HG02870 (cell line): ENCODE measurements around the gene FERMT2.

Source experiments
- ATAC-seq: cut with Tn5 transposase; IDR thresholded peaks from one replicate; pipeline ENCODE4 v1.9.1; 2021; ENCODE audit warnings: mild to moderate bottlenecking, moderate library complexity; ENCODE audit not compliant: unreplicated experiment

FERMT2 gene

DNA sequence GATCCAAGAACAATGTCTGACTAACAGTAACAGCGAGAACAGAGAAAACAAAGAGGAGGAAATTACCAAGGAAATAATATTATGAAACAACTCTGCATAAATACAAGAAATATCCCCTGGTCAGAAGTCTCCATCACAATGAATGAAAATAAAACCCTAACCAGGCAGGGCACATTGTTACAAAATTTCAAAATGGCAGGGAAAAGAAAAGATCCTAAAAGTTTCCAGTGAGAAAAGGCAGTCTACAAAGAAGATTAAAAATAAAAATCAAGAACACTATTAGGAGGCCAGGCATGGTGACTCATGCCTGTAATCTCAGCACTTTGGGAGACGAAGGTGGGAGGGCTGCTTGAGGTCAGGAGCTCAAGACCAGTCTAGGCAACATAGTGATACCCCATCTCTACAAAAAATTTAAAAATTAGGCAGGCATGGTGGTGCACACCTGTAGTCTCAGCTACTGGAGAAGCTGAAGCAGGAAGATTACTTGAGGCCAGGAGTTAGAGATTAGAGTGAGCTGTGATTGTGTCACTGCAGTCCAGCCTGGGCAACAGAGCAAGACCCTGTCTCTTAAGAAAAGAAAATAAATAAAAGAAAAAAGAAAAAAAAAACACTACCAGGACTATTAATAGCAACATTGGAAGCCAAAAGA, 47.8 kb downstream of the FERMT2 start:
- no peak for ATAC-seq

DNA sequence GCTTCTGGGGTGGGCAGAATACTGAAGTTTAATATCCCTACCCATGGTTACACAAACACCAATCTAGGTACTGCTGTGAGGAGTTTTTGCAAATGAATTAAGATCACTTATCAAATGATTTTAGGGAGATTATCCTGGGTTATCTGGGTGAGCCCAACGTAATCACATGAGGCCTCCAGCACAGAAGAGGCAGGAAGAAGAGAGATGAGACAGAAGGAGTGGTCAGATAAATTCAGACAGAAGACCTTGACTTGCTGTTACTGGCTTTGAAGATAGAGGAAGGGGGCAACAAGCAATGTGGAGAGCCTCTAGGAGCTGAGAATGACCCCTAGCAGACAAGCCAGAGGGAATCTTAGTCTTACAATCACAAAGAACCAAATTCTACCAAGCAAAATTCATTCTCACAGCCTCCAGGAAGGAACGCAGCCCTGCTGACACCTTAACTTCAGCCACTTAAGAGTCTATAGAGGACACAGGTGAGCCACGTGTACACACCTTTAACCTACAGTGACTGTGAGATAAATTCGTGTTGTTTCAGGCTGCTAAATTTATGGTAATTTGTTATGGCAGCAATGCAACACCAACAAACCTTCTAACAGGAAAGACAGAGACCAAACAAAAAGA, 49.4 kb downstream of the FERMT2 start:
- ATAC-seq = no peak

DNA sequence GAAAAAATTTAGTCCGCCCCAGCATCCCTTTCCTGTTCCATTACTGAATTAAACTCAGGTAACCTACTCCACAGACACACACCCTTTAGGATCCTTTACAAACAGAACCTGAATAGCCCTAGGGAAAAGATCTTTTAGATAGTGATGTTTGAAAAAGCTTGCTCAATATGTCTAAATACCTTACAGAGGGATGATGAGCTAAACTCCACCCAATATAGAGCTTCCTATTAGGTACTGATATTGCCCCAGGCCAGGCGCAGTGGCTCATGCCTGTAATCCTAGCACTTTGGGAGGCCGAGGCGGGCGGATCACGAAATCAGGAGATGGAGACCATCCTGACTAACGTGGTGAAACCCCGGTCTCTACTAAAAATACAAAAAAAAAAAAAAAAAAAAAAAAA, 50.1 kb downstream of the FERMT2 start:
- no peak for ATAC-seq

DNA sequence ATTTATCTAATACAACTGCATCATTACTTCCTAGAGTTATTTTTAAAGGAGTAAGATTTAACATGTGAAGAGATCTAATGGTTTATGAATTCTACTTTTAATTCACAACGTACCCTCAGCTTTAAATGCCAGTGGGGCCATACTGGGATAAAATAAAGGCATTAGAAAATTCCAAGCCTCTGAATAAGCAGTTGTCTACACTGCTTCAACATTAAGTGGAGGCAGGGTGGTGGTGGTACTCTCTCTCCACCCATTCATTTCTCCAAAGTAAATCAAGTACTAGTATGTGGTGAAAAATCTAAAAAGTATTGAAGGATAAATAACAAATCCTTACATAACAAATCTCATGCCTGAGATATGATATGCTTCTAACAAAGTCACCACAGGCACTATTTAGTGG, 52.4 kb downstream of the FERMT2 start:
- no peak for ATAC-seq

DNA sequence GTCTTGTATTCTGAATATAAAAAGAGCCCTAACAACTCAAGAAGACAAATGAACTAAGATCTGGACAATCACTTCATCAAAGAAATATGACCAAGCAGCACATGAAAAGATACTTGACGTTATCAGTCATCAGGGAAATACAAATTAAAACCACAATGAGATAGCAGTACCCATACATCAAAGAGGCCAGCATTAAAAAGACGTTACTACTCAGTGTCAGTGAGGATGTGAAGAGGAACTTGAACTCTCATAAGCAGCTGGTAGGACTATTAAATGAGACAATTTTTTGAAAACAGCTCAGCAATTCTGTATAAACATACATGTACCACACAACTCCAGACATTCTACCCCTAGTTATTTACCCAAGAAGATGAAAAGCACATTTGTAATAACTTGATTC, 55.9 kb downstream of the FERMT2 start:
- no peak for ATAC-seq

DNA sequence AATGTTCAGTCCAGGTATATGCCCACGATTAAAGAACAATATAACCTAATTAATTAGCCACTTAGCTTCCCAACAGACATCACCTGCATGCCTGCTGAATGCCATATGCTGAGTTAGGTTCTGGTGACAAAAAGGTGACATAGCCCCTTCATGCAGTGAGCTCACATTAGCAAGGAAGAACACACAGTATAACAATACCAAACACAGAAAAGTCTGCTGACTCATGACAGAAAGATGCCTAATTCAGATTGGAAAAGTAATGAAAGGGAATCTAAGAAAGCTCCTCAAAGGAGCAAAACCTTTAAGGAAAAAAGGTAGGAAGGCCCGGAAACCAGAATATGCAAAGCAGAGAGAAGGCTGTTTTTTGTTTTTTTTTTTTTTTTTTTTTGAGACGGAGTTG, 59.0 kb downstream of the FERMT2 start:
- no peak for ATAC-seq

DNA sequence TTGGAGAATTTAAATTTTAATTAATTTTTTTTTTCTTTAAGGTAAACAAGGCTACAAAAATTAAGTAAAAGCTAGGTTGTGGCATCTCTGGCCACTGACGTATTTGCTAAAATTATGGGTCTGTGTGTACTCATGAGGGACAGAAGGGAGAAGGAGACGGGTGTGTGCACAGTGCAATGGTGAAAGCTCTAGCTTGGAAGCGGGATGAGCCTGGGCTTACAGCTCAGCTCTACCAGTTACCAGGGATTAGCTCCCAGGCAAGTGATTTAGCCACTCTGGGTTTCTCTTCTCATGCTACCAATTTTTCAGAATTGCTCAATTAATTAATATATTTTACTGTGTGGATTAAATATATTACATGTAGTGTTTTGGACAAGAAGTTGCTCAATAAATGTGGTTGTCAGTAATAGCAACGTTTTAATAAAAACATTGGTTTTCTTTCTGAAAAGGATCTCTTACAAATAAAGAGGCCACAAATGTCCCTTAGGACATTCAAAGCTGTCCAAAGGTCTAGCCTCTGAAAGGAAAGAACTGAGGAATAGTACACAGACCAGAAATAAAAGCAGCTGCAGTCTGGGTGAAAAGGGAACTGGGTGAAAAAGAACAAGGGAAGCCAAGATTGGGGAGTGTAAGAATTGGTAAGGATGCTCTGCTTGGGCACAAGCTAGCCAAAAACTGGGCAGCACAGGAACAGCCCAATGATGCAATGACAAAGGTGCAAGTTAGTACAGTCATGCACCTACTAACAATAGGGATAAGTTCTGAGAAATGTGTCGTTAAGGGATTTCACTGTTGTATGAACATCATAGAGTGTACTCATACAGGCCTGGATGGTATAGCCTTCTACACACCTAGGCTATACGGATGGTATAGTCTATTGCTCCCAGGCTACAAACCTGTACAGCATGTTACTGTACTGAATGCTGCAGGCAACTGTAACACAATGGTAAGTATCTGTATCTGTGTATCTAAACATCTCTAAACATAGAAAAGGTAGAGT, 61.7 kb downstream of the FERMT2 start:
- no peak for ATAC-seq

DNA sequence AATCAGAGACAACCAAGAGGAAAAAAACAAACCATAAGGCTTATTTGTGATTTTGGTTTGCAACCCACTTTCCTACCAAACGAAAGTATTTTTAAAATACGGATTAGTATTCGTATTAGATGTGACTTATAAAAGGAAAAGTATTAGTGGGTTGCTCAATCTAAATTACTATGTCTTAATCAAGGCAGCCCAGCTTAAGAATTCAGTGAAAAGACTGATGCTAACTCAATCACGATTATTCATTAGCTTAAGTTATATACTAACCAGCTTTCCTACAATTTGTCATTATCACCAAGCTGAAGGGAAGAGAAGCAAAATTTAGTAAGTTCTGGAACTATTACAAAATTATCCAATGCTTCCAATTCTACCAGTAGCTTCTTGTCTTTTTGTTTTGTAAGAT, 62.7 kb downstream of the FERMT2 start:
- no peak for ATAC-seq

DNA sequence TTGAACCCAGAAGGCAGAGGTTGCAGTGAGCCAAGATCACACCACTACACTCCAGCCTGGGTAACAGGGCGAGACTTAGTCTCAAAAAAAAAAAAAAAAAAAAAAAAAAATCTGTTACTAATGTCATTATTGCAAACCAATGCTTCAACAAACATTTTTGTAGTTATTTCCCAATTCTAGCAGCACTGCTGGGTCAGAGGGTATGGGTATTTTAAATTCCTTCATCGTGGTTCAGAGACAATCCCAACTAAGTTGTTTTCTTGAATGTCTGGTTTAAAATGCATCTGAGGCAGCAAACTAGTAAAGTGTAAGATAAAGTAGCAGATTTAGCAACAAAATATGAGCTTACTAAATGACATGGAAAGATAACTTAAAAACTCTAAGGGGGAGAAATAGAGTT, 65.6 kb downstream of the FERMT2 start:
- ATAC-seq = no peak

DNA sequence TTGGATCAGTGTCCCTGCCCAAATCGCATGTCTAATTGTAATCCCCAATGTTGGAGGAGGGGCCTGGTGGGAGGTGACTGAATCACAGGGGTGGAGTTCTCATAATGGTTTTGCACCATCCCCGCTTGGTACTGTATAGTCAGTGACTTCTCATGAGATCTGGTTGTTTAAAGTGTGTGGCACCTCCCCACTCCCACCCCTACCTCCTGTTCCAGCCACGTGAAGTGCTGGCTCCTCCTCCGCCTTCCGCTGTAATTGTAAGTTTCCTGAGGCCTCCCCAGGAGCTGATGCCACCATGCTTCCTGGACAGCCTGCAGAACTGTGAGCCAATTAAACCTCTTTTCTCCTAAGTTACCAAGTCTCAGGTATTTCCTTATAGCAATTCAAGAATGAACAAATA, 67.2 kb downstream of the FERMT2 start:
- no peak for ATAC-seq

DNA sequence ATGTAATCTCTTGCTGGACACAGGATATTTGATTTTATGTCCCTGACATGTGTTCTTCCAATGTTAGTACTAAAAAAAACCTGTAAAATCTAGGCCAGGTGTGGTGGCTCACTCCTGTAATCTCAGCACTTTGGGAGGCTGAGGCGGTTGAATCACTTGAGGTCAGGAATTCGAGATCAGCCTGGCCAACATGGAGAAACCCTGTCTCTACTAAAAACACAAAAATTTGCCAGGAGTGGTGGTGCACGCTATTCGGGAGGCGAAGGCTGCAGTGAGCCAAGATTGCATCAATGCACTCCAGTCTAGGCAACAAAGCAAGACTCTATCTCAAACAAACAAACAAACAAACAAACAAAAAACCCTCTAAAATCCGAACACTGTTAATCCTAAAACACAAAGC, 68.0 kb downstream of the FERMT2 start:
- ATAC-seq = no peak

DNA sequence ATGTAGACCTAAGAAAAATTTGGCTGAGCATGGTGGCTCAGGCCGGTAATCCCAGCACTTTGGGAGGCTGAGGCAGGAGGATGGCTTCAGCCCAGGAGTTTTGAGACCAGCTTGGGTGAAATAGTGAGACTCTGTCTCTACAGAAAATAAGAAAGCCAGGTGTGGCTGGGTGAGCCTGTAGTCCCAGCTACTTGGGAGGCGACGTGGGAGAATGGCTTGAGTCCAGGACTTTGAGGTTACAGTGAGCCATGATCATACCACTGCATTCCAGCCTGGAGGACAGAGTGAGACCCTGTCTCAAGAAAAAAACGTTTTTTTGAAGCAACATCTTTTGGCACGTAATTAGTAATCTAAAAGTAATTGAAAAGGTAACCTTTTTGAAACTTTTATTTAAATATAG, 70.9 kb downstream of the FERMT2 start:
- no peak for ATAC-seq

DNA sequence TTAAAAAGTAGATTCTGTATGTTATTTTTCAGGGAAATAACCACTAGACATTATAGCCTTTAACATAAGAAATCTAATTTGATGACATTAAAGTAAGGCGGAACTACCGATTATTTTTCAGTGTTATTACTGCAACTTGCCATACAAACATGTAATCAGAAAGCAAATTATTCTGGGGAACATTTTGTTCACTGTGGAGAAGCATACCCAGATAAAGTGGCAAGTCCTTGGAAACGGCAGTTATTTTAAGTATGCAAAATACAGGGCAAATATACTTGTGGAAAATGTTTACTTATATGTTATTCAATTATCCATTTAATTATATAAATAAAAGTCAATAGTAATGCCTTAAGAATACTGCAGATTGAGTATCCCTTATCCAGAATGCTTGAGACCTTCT, 71.9 kb downstream of the FERMT2 start:
- no peak for ATAC-seq

DNA sequence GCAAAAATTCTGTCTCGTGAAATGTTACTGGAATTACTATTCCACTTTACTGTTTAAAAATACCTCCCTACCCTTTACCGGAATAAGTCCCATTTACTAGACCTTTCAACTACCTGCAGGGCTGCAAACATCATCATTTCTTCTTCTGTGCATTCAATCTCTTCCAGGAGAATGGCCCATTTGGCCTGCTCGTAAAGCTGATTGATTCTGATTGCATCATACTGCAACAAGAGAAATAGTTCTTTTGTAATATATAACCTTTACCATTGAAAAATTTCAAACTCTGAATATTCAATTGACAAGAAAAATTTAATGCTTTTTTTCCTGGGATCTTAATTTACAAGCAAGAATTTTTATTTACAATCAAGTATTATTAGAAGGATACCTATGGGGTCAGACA, 72.4 kb downstream of the FERMT2 start:
- ATAC-seq = no peak

DNA sequence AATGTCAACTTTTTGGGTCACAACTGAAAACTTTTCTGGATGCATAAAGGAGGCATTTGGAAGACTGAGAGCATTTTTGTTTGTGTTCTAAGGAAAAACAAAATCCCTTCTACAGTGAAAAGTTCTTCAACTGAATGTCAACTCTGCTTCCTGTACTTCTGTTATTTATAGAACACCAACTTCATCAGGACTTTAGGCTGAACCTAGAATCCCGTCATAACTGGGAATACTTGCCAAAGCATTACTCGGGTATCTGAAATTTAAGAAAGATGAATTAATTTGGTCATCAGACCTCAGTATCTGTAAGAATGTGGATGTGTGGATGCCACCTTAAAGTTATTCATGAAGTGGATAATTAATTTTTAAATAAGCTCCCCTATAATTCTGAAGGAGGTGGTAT, 73.2 kb downstream of the FERMT2 start:
- ATAC-seq = no peak

DNA sequence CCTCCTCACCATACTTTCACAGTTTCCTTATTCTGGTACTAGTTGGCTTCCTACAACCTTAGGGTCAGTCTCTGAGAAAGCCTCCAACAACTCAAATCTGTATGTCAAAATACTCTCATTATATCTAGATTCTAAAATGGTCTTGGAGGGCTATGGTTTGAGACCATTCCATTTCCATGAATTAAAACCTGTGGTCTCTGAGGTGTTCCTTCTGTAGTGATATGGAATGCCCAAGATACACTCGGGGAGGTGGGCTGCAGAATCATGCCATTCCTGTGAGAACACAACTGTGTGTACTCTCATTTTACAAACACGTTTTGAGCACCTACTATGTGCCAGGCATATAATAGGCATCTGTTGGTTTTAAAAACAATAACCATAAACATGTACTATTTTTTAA, 74.0 kb downstream of the FERMT2 start:
- no peak for ATAC-seq

DNA sequence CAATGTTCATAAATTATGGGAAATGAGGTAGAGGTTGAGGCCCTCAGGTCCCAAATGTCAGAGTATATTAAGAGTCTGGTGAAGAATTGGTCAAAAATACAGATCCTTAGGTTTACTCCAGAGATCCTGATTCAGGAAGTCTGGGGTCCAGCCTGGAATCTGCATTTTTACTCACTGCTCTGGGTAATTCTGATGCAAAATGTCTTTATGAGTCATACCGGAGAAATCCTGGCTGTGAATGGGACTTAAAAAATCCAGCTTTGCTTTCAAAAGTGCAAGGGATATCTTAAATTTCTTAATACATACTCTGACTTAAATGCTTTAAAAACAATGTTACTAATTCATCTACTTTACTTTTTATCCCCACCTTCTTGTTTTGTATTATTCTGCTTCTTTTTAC, 74.5 kb downstream of the FERMT2 start:
- ATAC-seq = no peak

DNA sequence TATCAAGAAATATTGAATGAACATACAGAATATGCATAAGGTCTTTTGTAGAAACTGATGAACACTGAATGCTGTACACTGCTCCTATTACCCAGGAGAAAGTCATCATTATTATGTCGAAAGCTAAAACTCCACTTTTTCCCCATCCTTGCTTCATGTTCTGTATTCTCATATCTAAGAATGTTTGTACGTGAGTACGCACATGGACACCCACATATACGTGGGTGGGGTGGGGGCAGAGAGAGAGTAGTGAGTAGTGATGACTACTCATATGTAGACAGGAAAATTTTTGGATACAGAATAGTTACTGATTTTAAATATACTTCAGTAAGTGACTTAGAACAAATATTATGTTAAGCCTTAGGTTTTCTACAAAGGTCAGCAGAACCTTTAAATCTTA, 75.1 kb downstream of the FERMT2 start:
- no peak for ATAC-seq

DNA sequence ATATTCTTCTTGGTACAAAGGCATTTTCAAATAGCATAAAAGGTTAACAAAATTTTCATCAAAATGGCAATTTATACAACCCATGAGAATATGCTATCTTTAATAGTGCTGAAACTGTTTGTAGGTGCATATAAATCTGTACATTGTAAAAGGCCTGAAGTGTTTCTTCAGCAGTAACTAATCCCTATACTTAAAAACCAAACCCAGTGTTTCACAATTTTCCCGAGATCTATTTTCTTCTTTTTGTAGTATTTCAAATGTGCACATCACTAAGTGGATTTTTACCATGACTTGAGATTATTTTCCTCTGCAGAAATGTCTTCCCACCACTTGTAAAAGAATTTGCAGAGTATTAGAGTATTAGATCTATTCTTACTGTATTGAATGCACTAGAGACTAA, 76.5 kb downstream of the FERMT2 start:
- no peak for ATAC-seq

DNA sequence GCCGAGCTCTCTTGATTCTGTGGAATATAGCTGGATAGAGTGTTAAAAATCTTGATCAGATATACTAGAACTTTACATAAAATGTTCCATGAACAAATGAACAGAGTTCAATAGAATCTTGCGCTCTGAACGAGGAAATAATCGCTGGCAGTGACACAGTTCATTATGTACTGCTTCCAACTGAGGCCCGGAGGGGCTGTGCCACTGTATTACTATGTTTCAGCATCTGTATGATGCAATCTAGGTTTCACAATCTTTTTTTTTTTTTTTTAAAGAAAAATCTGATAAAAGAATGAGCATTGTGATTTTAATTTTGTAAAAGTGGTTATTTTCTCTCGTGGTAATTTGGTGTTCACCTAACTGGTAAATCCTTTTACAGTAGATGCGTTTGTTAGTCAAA, 77.2 kb downstream of the FERMT2 start:
- no peak for ATAC-seq

DNA sequence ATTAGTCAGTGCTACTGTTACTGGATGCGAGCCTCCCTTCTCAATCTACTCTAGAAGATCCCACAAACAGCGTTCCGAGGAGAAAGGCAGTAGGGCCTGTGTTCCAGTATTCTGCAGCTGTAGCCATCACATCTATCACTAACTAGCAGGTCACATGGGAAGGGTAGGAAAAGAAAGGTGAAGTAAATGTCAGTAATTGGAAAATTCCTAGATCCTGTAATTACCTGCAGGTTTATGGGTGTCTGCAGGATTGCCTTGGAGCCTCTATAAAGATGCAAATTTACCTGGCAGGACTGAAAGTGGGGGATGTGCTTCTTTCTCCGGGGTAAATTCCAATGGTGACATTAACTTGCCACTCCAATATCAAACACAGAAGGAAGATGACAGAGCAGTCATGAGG, 77.8 kb downstream of the FERMT2 start:
- no peak for ATAC-seq

DNA sequence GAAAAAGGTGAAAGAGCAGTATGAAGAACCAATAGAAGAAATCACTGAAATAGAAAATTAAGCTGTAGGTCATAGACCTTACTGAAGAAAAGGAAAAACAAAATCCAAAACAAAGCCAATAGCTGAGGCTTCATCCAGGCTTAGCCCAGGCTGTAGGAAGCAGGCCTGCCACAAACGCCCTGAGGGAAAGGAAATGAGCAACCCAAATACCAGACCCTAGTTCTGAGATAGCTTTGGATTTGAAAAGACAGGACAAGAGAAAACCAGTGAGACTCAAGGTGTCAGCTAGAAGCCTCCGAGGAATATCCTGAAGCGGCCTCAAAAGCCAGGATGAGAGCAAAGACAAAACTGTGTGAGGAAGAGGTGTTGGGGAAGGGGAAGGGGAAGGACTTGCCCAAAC, 79.2 kb downstream of the FERMT2 start:
- no peak for ATAC-seq
